ENCODE data around the gene ERRFI1.
"Not testable (repeated sequence)": the region's sequence is repeated elsewhere in the genome, so short reads cannot be mapped to it uniquely, and the experiment has no call there.

ERRFI1 gene

DNA sequence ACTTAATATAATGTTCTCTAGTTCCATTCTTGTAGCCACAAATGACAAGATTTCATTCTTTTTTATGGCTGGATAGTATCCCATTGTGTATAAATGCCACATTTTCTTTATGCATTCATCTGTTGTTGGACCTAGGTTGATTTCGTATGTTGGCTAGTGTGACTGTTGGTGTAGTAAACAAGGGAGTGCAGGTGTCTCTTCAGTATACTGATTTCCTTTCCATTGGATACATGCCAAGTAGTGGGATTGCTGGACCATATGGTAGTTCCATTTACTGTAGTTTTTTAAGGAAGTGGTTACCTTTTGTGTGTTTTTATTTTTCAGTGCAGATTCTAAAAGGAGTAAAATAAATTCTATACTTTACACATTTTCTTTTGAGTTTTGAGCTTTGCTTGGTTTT lies 58.9 kb downstream of the ERRFI1 start:
- no peak for DNase-seq (ENCODE audit: low read depth)

DNA sequence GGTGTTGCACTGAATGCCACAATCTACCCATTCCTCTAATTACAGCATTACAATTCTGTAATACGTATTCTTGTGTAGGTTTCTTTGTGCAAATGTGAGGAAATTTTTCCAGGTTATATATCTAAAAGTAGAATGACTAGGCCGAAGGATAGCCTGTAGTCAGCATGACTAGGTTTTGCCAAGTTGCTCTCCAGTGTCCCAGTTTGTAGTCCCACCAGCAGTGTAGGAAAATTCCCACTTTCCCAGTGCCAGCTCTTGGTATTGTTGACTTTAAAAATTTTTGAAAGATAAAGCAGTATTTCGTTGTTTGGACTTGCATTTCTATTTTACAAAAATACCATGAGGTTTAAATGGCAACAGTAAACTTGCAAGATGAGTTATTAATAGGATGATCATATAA lies 61.6 kb downstream of the ERRFI1 start:
- no peak for DNase-seq (ENCODE audit: low read depth)

DNA sequence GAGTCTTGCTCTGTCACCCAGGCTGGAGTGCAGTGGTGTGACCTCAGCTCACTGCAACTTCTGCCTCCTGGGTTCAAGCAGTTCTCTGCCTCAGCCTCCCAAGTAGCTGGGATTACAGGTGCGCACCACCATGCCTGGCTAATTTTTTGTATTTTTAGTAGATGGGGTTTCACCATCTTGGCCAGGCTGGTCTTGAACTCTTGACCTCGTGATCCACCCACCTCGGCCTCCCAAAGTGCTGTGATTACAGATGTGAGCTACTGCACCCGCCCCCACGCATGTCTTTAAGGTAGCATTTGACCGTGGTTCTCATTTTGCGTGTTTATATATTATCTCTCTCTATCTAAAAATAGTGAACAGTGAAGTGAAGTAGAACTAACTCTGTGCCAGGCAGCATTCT lies 62.3 kb downstream of the ERRFI1 start:
- not testable (repeated sequence) for DNase-seq (ENCODE audit: low read depth)

DNA sequence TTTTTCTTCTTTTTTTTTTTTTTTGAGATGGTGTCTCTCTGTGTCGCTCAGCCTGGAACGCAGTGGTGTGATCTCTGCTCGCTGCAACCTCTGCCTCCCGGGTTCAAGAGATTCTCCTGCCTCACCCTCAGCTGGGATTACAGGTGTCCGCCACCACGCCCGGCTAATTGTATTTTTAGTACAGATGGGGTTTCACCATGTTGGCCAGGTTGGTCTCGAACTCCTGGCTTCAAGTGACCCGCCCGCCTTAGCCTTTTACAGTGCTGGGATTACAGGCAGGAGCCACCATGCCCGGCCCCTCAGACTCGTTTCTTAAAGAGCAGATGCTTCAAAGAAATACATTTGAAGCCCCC lies 62.8 kb downstream of the ERRFI1 start:
- DNase-seq (ENCODE audit: low read depth): not testable (repeated sequence)

DNA sequence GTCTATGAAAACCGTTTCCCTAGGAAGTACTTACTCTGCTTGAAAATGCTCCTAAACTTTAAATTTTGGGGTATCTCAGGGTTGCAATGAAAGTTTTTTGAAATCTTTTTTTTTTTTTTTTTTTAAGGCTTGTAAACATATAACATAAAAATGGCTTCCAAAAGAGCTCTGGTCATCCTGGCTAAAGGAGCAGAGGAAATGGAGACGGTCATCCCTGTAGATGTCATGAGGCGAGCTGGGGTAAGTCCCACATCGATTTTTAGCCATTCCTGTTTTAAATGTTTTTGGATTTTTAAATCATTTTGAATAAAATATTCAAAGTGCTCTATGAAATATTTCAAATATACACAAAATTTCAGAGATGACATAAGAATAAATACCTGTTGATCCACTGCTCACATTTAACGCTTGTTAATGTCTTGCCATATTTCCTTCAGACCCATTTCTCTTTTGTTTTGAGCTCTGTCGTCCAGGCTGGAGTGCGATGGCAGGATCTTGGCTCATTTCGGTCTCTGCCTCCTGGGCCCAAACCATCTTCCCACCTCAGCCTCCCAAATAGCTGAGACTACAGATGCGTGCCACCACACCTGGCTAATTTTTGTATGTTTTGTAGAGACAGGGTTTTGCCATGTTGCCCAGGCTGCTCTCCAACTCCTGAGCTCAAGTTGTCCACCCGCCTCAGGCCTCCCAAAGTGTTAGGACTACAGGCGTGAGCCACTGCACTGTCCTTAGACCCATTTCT lies 63.3 kb downstream of the ERRFI1 start:
- no peak for DNase-seq (ENCODE audit: low read depth)

DNA sequence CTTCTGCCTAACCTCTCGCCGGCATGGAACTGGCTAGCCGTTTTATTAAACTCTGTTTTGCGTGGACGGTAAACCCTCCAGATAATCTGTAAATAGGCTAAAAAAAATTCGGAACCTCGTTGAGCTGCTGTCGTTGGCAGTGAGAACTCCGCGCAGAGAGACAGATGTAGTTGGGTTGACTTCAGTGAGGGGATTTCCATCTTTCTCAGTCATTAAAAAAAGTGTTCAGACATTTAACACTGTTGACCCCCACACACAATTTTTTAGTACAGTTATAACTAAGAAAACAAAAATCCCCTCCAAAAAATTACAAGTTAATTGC lies 64.1 kb downstream of the ERRFI1 start:
- DNase-seq (ENCODE audit: low read depth): no peak

All from stimulated activated CD8-positive, alpha-beta memory T cell treated with anti-CD3 and anti-CD28 coated beads, Interleukin-12 subunit alpha, Interleukin-12 subunit beta, amount 100 ng/mL, for 4 hours (primary cell).